MM.1S (cell line): ENCODE results near the gene ANKHD1.
A peak's percentile ranks its signal among the peaks of the same experiment; 100 is the strongest.

Experiments
- EZH2phosphoT487 ChIP-seq: fragments of 300-600 bp; sonication (generic); IDR thresholded peaks from 2 replicates; pipeline ENCODE4 v1.6.1; 2018; ENCODE audit warnings: antibody characterized with exemption, low read length
- TF ChIP-seq, protein P1 (sequence below): fragments of 300-600 bp; sonication (generic); IDR thresholded peaks from 2 replicates; pipeline ENCODE4 v1.5.1; 2016; ENCODE audit warnings: antibody characterized with exemption, low read length, mixed read lengths

DNA sequence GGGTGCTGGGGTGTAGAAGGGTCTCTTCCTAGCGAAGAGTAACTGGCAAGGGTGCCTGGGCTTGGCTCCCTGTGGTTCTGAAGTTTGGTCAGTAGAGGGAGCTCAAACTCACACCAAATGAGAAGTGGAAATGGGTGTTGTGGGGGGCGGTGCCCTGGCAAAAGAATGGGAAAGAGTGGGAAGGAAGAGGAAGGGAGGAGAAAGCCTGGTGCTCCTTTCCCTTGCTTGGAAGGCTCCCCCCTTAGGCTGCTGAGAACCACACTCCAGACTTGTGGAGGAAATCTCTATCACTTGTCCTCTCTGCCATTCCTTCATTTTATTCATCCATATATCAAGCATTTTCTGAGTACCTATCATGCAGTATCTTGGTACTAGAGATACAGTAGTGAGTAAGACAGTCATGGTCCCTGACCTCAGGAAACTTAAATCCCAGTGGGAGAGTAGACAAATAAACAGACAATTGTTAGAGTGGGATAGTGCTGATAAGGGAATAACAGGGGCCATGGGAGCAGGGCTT is 28.6 kb upstream of the ANKHD1 start:
- TF ChIP-seq EZH2phosphoT487: no peak
- TF ChIP-seq, protein P1, sequence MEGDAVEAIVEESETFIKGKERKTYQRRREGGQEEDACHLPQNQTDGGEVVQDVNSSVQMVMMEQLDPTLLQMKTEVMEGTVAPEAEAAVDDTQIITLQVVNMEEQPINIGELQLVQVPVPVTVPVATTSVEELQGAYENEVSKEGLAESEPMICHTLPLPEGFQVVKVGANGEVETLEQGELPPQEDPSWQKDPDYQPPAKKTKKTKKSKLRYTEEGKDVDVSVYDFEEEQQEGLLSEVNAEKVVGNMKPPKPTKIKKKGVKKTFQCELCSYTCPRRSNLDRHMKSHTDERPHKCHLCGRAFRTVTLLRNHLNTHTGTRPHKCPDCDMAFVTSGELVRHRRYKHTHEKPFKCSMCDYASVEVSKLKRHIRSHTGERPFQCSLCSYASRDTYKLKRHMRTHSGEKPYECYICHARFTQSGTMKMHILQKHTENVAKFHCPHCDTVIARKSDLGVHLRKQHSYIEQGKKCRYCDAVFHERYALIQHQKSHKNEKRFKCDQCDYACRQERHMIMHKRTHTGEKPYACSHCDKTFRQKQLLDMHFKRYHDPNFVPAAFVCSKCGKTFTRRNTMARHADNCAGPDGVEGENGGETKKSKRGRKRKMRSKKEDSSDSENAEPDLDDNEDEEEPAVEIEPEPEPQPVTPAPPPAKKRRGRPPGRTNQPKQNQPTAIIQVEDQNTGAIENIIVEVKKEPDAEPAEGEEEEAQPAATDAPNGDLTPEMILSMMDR: peak; percentile 80
